Breast epithelium (tissue), 3 donors: Measurements from ENCODE around the gene PARVA.

ENCODE experiments used
- CTCF ChIP-seq, 3 donors: fragments of 450-650 bp; IDR thresholded peaks; one replicate each; pipeline ENCODE4 v1.5.1; 2016 to 2017; ENCODE audit warnings: antibody characterized with exemption in 3 of 3, mild to moderate bottlenecking in 3 of 3, moderate library complexity in 3 of 3
- POLR2A ChIP-seq: fragments of 450-650 bp; IDR thresholded peaks from one replicate; pipeline ENCODE4 v1.6.1; 2016; ENCODE audit warnings: antibody characterized with exemption, mild to moderate bottlenecking, moderate library complexity

GRCh38 chr11:12402691-12403120 is 25.3 kb downstream of the PARVA start:
- TF ChIP-seq CTCF (IDR thresholded peaks at IDR 0.05): no peak
- no peak for TF ChIP-seq POLR2A
